B cell (primary cell): ENCODE data around the gene USO1. TPM values are rescaled to one million over a fixed set of nuclear protein-coding genes. Genes with fewer than 3 reads are reported as not detected.

Source experiments
- ATAC-seq: fragments of 200-7000 bp; cut with Tn5 transposase; one replicate; pipeline ENCODE4 v1.10.0; 2021; ENCODE audit warnings: low read depth, mild to moderate bottlenecking, moderate number of reproducible peaks, moderate library complexity
- CTCF ChIA-PET: fragments of 350-600 bp; sonication (Branson Sonifier 250); formaldehyde crosslinking; loops from one replicate; lab custom pipeline; 2021; ENCODE audit warnings: antibody characterized with exemption, inconsistent platforms; lab: Charles Lee
- POLR2A ChIA-PET: fragments of 350-600 bp; sonication (Branson Sonifier 250); formaldehyde crosslinking; loops from one replicate; lab custom pipeline; 2021; ENCODE audit warnings: antibody characterized with exemption; lab: Charles Lee
- DNase-seq: peaks from one replicate; pipeline ENCODE4 v3.0.0; 2013
- H2AFZ ChIP-seq: 2 replicates; pipeline ENCODE4 v1.6.1; 2012; ENCODE audit warnings: mild to moderate bottlenecking, low read depth, low read length; ENCODE audit not compliant: insufficient read depth, poor library complexity, severe bottlenecking
- H3K27ac ChIP-seq, 2 donors: 1 replicate in 1 of 2; 2 replicates in 1 of 2; pipeline ENCODE4 v1.5.1; 2012 to 2013; ENCODE audit warnings: low read length in 2 of 2, mild to moderate bottlenecking in 2 of 2, moderate library complexity in 1 of 2
- H3K27me3 ChIP-seq, 4 experiments: fragments of 200-600 bp in 1 of 4; sonication (generic) in 1 of 4; replicated peaks in 1 of 4; 1 replicate in 2 of 4; 2 replicates in 2 of 4; pipeline versions ENCODE4 v1.6.1 to v1.7.0; 2013 to 2016; ENCODE audit warnings: low read length in 3 of 4, mild to moderate bottlenecking in 2 of 4, mixed read lengths in 1 of 4, moderate library complexity in 1 of 4; ENCODE audit not compliant: insufficient read depth in 4 of 4, control insufficient read depth in 3 of 4; ENCODE audit errors: control extremely low read depth in 1 of 4
- H3K36me3 ChIP-seq, 2 experiments: replicated peaks in 1 of 2; 1 replicate in 1 of 2; 2 replicates in 1 of 2; pipeline versions ENCODE4 v1.6.1 to v1.7.1; 2013; ENCODE audit warnings: low read length in 1 of 2; ENCODE audit not compliant: insufficient read depth in 2 of 2, control insufficient read depth in 1 of 2; ENCODE audit errors: control extremely low read depth in 1 of 2, extremely low read depth in 1 of 2
- H3K4me1 ChIP-seq, 2 donors: fragments of 200-600 bp in 1 of 2; sonication (generic) in 1 of 2; 1 replicate in 1 of 2; 2 replicates in 1 of 2; pipeline versions ENCODE4 v1.5.1 to v1.6.1; 2013 to 2017; ENCODE audit warnings: low read length in 2 of 2; ENCODE audit not compliant: control insufficient read depth in 2 of 2, insufficient read depth in 2 of 2
- H3K4me2 ChIP-seq: replicated peaks from 2 replicates; pipeline ENCODE3; 2012; ENCODE audit warnings: mild to moderate bottlenecking, low read depth, low read length; ENCODE audit not compliant: poor library complexity, severe bottlenecking
- H3K4me3 ChIP-seq, 5 experiments: fragments of 200-600 bp in 1 of 5; sonication (generic) in 1 of 5; 1 replicate in 3 of 5; 2 replicates in 2 of 5; pipeline versions ENCODE4 v1.5.1 to v1.7.0; 2011 to 2016; ENCODE audit warnings: low read length in 4 of 5, mild to moderate bottlenecking in 4 of 5, low read depth in 2 of 5, control low read depth in 1 of 5, moderate library complexity in 1 of 5; ENCODE audit not compliant: insufficient read depth in 1 of 5; ENCODE audit errors: control extremely low read depth in 1 of 5, extremely low read depth in 1 of 5
- H3K79me2 ChIP-seq: fragments of 200-600 bp; sonication (generic); one replicate; pipeline ENCODE4 v1.6.0; 2016; ENCODE audit warnings: low read length; ENCODE audit not compliant: control insufficient read depth, insufficient read depth
- H3K9ac ChIP-seq: fragments of 200-600 bp; sonication (generic); 2 replicates; pipeline ENCODE4 v1.6.1; 2017; ENCODE audit warnings: mild to moderate bottlenecking, low read length, moderate library complexity
- H3K9me3 ChIP-seq, 3 donors: one replicate each; pipeline versions ENCODE4 v1.6.1 to v1.7.1; 2013; ENCODE audit warnings: low read length in 2 of 3; ENCODE audit not compliant: control insufficient read depth in 2 of 3, insufficient read depth in 1 of 3; ENCODE audit errors: control extremely low read depth in 1 of 3
- H4K20me1 ChIP-seq: 2 replicates; pipeline ENCODE4 v1.6.0; 2012; ENCODE audit warnings: mild to moderate bottlenecking, low read length; ENCODE audit not compliant: insufficient read depth, control insufficient read depth, poor library complexity, severe bottlenecking
- H3K27ac Mint-ChIP-seq: one replicate; pipeline ENCODE4 v1.8.0; 2021; ENCODE audit warnings: mixed read lengths
- H3K27me3 Mint-ChIP-seq: one replicate; pipeline ENCODE4 v1.8.0; 2021; ENCODE audit warnings: mixed read lengths
- H3K4me1 Mint-ChIP-seq: one replicate; pipeline ENCODE4 v1.8.0; 2021; ENCODE audit warnings: mixed read lengths
- H3K4me3 Mint-ChIP-seq: one replicate; pipeline ENCODE4 v1.8.0; 2021; ENCODE audit warnings: mixed read lengths
- H3K9me3 Mint-ChIP-seq: one replicate; pipeline ENCODE4 v1.8.0; 2022; ENCODE audit warnings: mixed read lengths; ENCODE audit not compliant: insufficient read depth
- CTCF ChIP-seq: fragments of 200-600 bp; IDR thresholded peaks from one replicate; pipeline ENCODE4 v1.8.0; 2022; ENCODE audit warnings: antibody characterized with exemption, mild to moderate bottlenecking
- EZH2 ChIP-seq: IDR thresholded peaks from 2 replicates; pipeline ENCODE4 v1.6.1; 2012; ENCODE audit warnings: borderline replicate concordance, low read depth, mild to moderate bottlenecking, moderate library complexity, low read length; ENCODE audit not compliant: insufficient read depth, poor library complexity, severe bottlenecking
- WGBS: methylation state at CpG from one replicate; pipeline ENCODE4 v1.1.5; 2013; ENCODE audit warnings: missing lambda C conversion rate; ENCODE audit not compliant: insufficient coverage; 5-methylcytosine and 5-hydroxymethylcytosine counted together
- intact Hi-C: fragments of 100-400 bp; cut with micrococcal nuclease; formaldehyde crosslinking; loops from one replicate; pipeline ENCODE4 v1.10.0; 2022
- polyA plus RNA-seq: library from polyadenylated mRNA; depleted of rRNA; stranded (reverse); fragments of >200 nt; gene quantifications from 2 replicates; pipeline ENCODE4 v1.2.3, GENCODE V29; 2012
- total RNA-seq, 2 donors: library from RNA; stranded (reverse); fragments of 120-200 nt in 1 of 2; gene quantifications; 1 replicate in 1 of 2; 2 replicates in 1 of 2; pipeline versions ENCODE4 v1.2.3 to v1.2.4, GENCODE V29; 2013 to 2022

USO1 gene
- total and polyA plus RNA-seq, 2 donors (not counting 1 experiment from before 2014, with no cell fraction given) = 12.3 to 45.0 TPM

DNA sequence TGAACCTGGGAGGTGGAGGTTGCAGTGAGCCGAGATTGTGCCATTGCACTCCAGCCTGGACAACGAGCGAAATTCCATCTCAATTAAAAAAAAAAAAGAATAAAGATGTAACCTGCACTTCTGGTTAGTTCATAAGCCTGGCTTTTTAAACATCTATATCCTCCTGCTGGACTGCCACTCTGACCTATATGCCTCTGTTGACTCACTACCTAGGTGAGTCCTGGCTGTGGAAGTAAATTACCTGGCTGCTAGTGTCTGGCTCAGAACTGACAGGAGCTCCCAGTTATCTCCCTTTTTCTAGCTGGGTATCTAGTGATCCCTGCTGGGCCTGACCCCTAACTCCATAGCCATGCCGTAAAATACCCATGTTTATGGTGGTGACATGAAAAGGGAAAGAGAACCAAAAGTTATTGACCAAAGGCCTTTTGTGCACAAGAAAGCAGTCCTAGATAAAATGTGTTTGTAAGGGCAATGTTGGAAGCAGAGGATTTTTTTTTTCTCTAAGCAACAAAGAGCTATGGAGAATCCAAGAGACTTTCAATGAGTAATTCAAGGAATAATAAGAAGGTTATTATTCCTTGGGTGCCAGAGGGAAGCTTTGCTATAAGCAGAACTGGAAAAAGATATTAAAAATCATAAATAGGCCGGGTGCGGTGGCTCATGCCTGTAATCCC is 40.8 kb upstream of the USO1 start:
- Histone ChIP-seq H3K9me3 (peaks cover 0 to 3% (median 0%) of the 10 kb centered on the region in 3 donors), H2AFZ (no peak overlapping the region), H3K9ac (no peak overlapping the region), H3K4me3 (no peak overlapping the region), H3K79me2 (peaks cover 4% of the 10 kb centered on the region), H3K27me3 (no peaks in the 10 kb centered on the region), H3K4me2 (no peak overlapping the region), H3K36me3 (no peaks in the 10 kb centered on the region), H3K4me1 (peaks cover 0 to 4% of the 10 kb centered on the region in 2 donors), H4K20me1 (no peaks in the 10 kb centered on the region), H3K27ac (no peak overlapping the region)
- Mint-ChIP-seq H3K4me1 (peaks cover 6% of the 10 kb centered on the region), H3K4me3 (no peak overlapping the region), H3K9me3 (no peaks in the 10 kb centered on the region), H3K27me3 (no peaks in the 10 kb centered on the region), H3K27ac (no peak overlapping the region)
- ChIA-PET CTCF (no interaction called here), POLR2A (interaction anchor here (0.8 kb wide), 1 partner anchor 20 kb away, joined by 3 read pairs; no protein-coding TSS in a partner anchor)
- TF ChIP-seq CTCF = no peak
- no peak for TF ChIP-seq EZH2
- DNase-seq (no peak), ATAC-seq (no peak)
- WGBS = 100% methylated on average over 2 of the region's 6 CpGs
- intact Hi-C loops = no loop called here

- no peak overlapping the region for H3K27ac ChIP-seq
- Mint-ChIP-seq H3K27ac (no peak overlapping the region), H3K27me3 (no peaks in the 10 kb centered on the region), H3K4me3 (no peak overlapping the region), H3K9me3 (no peaks in the 10 kb centered on the region), H3K4me1 (peaks cover 6% of the 10 kb centered on the region)
- no peak overlapping the region for H3K9ac ChIP-seq
- H3K9me3 ChIP-seq = peaks cover 0 to 3% (median 0%) of the 10 kb centered on the region in 3 donors
- WGBS = no CpG with 5 or more reads among the region's 2 CpGs
- H2AFZ ChIP-seq = no peak overlapping the region
- H3K79me2 ChIP-seq = no peaks in the 10 kb centered on the region
- no peaks in the 10 kb centered on the region for H3K36me3 ChIP-seq
- no peak for DNase-seq
- H4K20me1 ChIP-seq = no peaks in the 10 kb centered on the region
- ChIA-PET POLR2A (no interaction called here), CTCF (no interaction called here)
- intact Hi-C loops = no loop called here
- no peak for TF ChIP-seq CTCF
- TF ChIP-seq EZH2 = no peak
- ATAC-seq = no peak
- H3K4me3 ChIP-seq = no peak overlapping the region
- no peak overlapping the region for H3K4me2 ChIP-seq
- peaks cover 0 to 4% of the 10 kb centered on the region in 2 donors for H3K4me1 ChIP-seq
- H3K27me3 ChIP-seq = no peaks in the 10 kb centered on the region
Observed at GRCh38 chr4:75685546-75686189, 38.7 kb upstream of the USO1 start.
